Measurements from ENCODE around the gene EIF2B1. TPM values are rescaled to one million over a fixed set of nuclear protein-coding genes. Genes with fewer than 3 reads are reported as not detected.
A peak's percentile ranks its signal among the peaks of the same experiment; 100 is the strongest.

The EIF2B1 gene
- total RNA-seq, 1 donor from 2014 or later, result 85.1 TPM

- H3K27me3 ChIP-seq, result no peaks in the 10 kb centered on the region
- TF ChIP-seq EZH2phosphoT487 (IDR thresholded peaks at IDR 0.05) (no peak), CTCF (IDR thresholded peaks at IDR 0.05) (peak; percentile 69)
- H3K9ac ChIP-seq, result peak within 1 kb of the TSS; percentile 98
- peak within 1 kb of the TSS; percentile 97 for H3K4me2 ChIP-seq
- peaks cover 14% of the 10 kb centered on the region for H3K4me1 Mint-ChIP-seq
- H3F3A ChIP-seq (ENCODE audit: low read depth), result peaks cover 25% of the 10 kb centered on the region
- H4K20me1 ChIP-seq (ENCODE audit: low read depth), result peaks cover 9% of the 10 kb centered on the region
- H2AFZ ChIP-seq (replicated peaks), result peak within 1 kb of the TSS; percentile 96
- no peaks in the 10 kb centered on the region for H3K4me1 ChIP-seq
- peaks cover 16% of the 10 kb centered on the region for H3K36me3 Mint-ChIP-seq
- peaks cover 51% of the 10 kb centered on the region for H3K79me2 ChIP-seq (ENCODE audit: low read depth)
- peak; percentile 93 for DNase-seq (ENCODE audit: low spot score)
- no peaks in the 10 kb centered on the region for H3K9me3 ChIP-seq (ENCODE audit: low read depth)
- H3K27ac ChIP-seq, result peak within 1 kb of the TSS; percentile 96
- H3K9me3 Mint-ChIP-seq, result no peaks in the 10 kb centered on the region
- peak within 1 kb of the TSS; percentile 94 for H3K4me3 Mint-ChIP-seq
- peaks cover 2% of the 10 kb centered on the region for H3K27me3 Mint-ChIP-seq (ENCODE audit: insufficient read depth, low read depth)
- H3K4me3 ChIP-seq, result peak within 1 kb of the TSS; percentile 92
- peaks cover 9% of the 10 kb centered on the region for H3K36me3 ChIP-seq
- H3K27ac Mint-ChIP-seq, result peak within 1 kb of the TSS; percentile 92
Measured at GRCh38 chr12:123601602-123602489, 31.6 kb downstream of the EIF2B1 start, which contains the start of gene DDX55. DDX55 (plus strand) TSS chr12:123602099; CDS start chr12:123602149, 50 bp downstream.

GRCh38 chr12:123599721-123600120 lies 33.8 kb downstream of the EIF2B1 start:
- peak overlapping the region; percentile 61 for H3K4me3 Mint-ChIP-seq
- H3K4me1 Mint-ChIP-seq, result peaks cover 14% of the 10 kb centered on the region

GRCh38 chr12:123599310-123599709 lies 34.2 kb downstream of the EIF2B1 start:
- Mint-ChIP-seq H3K9me3 (no peaks in the 10 kb centered on the region), H3K4me1 (peaks cover 14% of the 10 kb centered on the region), H3K36me3 (peaks cover 18% of the 10 kb centered on the region), H3K27me3 (ENCODE audit: insufficient read depth, low read depth) (peaks cover 2% of the 10 kb centered on the region), H3K27ac (peak overlapping the region; percentile 15), H3K4me3 (peak overlapping the region; percentile 61)
- Histone ChIP-seq H3K4me1 (no peaks in the 10 kb centered on the region), H4K20me1 (ENCODE audit: low read depth) (peaks cover 3% of the 10 kb centered on the region), H3K4me2 (no peak overlapping the region), H2AFZ (replicated peaks) (no peak overlapping the region), H3K79me2 (ENCODE audit: low read depth) (peaks cover 48% of the 10 kb centered on the region), H3K9me3 (ENCODE audit: low read depth) (no peaks in the 10 kb centered on the region), H3F3A (ENCODE audit: low read depth) (peaks cover 25% of the 10 kb centered on the region), H3K9ac (no peak overlapping the region), H3K27ac (no peak overlapping the region), H3K36me3 (peaks cover 12% of the 10 kb centered on the region), H3K27me3 (no peaks in the 10 kb centered on the region), H3K4me3 (no peak overlapping the region)
- no peak for TF ChIP-seq EZH2 (IDR thresholded peaks at IDR 0.05)
- no peak for TF ChIP-seq EZH2phosphoT487 (IDR thresholded peaks at IDR 0.05)
- no peak for TF ChIP-seq CTCF (IDR thresholded peaks at IDR 0.05)
- no peak for DNase-seq (ENCODE audit: low spot score)

More at GRCh38 chr12:123599721-123600120, 33.8 kb downstream of the EIF2B1 start:
- H3K27me3 ChIP-seq, result no peaks in the 10 kb centered on the region
- no peak for DNase-seq (ENCODE audit: low spot score)
- no peaks in the 10 kb centered on the region for H3K4me1 ChIP-seq
- TF ChIP-seq EZH2phosphoT487 (IDR thresholded peaks at IDR 0.05), result no peak
- TF ChIP-seq EZH2 (IDR thresholded peaks at IDR 0.05), result no peak
- TF ChIP-seq CTCF (IDR thresholded peaks at IDR 0.05), result no peak
- peaks cover 25% of the 10 kb centered on the region for H3F3A ChIP-seq (ENCODE audit: low read depth)
- H3K36me3 ChIP-seq, result peaks cover 12% of the 10 kb centered on the region
- Mint-ChIP-seq H3K27ac (no peak overlapping the region), H3K27me3 (ENCODE audit: insufficient read depth, low read depth) (peaks cover 2% of the 10 kb centered on the region), H3K9me3 (no peaks in the 10 kb centered on the region), H3K36me3 (peaks cover 20% of the 10 kb centered on the region)
- no peak overlapping the region for H3K27ac ChIP-seq
- H2AFZ ChIP-seq (replicated peaks), result no peak overlapping the region
- H3K4me2 ChIP-seq, result no peak overlapping the region
- H3K9ac ChIP-seq, result no peak overlapping the region
- no peak overlapping the region for H3K4me3 ChIP-seq
- H3K9me3 ChIP-seq (ENCODE audit: low read depth), result no peaks in the 10 kb centered on the region
- peaks cover 48% of the 10 kb centered on the region for H3K79me2 ChIP-seq (ENCODE audit: low read depth)
- peaks cover 3% of the 10 kb centered on the region for H4K20me1 ChIP-seq (ENCODE audit: low read depth)
